ENCODE data around the gene DIDO1.

Gene DIDO1

GRCh38 chr20:62944746-62945145, 18.4 kb upstream of the DIDO1 start:
- Histone ChIP-seq H3K4me1 (ENCODE audit: low read depth, poor library complexity, severe bottlenecking) (peaks cover 12% of the 10 kb centered on the region), H4K20me1 (ENCODE audit: insufficient read depth) (no peaks in the 10 kb centered on the region), H3K27ac (no peak overlapping the region), H2AFZ (ENCODE audit: low read depth) (no peak overlapping the region), H3K27me3 (ENCODE audit: insufficient read depth, low read depth) (no peaks in the 10 kb centered on the region), H3K36me3 (ENCODE audit: insufficient read depth) (peaks cover 10% of the 10 kb centered on the region; the same call in 1 of the 2 replicates), H3K4me3 (IDR thresholded peaks at IDR 0.05; ENCODE audit: insufficient read depth, low read depth, low read length) (no peak overlapping the region), H3K4me2 (no peak overlapping the region), H3K9ac (no peak overlapping the region), H3K79me2 (ENCODE audit: insufficient read depth, low read depth) (peaks cover 16% of the 10 kb centered on the region)
- no peak for TF ChIP-seq CTCF (conservative IDR thresholded peaks at IDR 0.05; ENCODE audit: low read depth, low read length)

DNA sequence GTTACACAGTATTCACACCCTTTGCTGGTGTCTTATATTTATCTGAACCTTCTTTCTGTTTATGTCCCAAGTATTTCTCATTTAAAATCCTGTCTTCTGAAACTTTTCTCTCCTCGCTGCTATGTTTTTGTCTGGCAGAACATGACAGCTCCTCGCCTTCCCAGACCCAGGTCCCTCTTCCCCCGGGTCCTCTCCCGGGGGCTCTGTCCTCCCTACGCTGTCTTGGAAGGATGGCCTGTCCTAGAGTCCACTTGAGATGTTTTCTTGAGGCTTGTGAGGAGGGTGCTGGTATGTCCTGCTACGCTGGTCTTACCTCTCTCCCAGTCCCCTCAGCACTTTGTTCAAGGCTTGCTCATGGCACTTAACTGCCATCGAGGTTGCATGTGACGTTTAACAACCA, 17.9 kb upstream of the DIDO1 start:
- no peak for TF ChIP-seq CTCF (conservative IDR thresholded peaks at IDR 0.05; ENCODE audit: low read depth, low read length)
- peaks cover 18% of the 10 kb centered on the region for H3K4me1 ChIP-seq (ENCODE audit: low read depth, poor library complexity, severe bottlenecking)
- no peaks in the 10 kb centered on the region for H4K20me1 ChIP-seq (ENCODE audit: insufficient read depth)
- H3K27ac ChIP-seq = no peak overlapping the region
- H3K4me2 ChIP-seq = no peak overlapping the region
- H3K27me3 ChIP-seq (ENCODE audit: insufficient read depth, low read depth) = no peaks in the 10 kb centered on the region
- H2AFZ ChIP-seq (ENCODE audit: low read depth) = no peak overlapping the region
- H3K4me3 ChIP-seq (IDR thresholded peaks at IDR 0.05; ENCODE audit: insufficient read depth, low read depth, low read length) = no peak overlapping the region
- peaks cover 21% of the 10 kb centered on the region for H3K79me2 ChIP-seq (ENCODE audit: insufficient read depth, low read depth)
- H3K9ac ChIP-seq = no peak overlapping the region
- peaks cover 10% of the 10 kb centered on the region; the same call in 1 of the 2 replicates for H3K36me3 ChIP-seq (ENCODE audit: insufficient read depth)

GRCh38 chr20:62943396-62943795, 17.1 kb upstream of the DIDO1 start:
- Histone ChIP-seq H2AFZ (ENCODE audit: low read depth) (no peak overlapping the region), H3K27ac (no peak overlapping the region), H3K9ac (no peak overlapping the region), H3K27me3 (ENCODE audit: insufficient read depth, low read depth) (no peaks in the 10 kb centered on the region), H4K20me1 (ENCODE audit: insufficient read depth) (no peaks in the 10 kb centered on the region), H3K4me1 (ENCODE audit: low read depth, poor library complexity, severe bottlenecking) (peaks cover 19% of the 10 kb centered on the region), H3K4me2 (no peak overlapping the region), H3K4me3 (IDR thresholded peaks at IDR 0.05; ENCODE audit: insufficient read depth, low read depth, low read length) (no peak overlapping the region), H3K79me2 (ENCODE audit: insufficient read depth, low read depth) (peaks cover 29% of the 10 kb centered on the region), H3K36me3 (ENCODE audit: insufficient read depth) (peaks cover 10% of the 10 kb centered on the region; the same call in 1 of the 2 replicates)
- no peak for TF ChIP-seq CTCF (conservative IDR thresholded peaks at IDR 0.05; ENCODE audit: low read depth, low read length)

DNA sequence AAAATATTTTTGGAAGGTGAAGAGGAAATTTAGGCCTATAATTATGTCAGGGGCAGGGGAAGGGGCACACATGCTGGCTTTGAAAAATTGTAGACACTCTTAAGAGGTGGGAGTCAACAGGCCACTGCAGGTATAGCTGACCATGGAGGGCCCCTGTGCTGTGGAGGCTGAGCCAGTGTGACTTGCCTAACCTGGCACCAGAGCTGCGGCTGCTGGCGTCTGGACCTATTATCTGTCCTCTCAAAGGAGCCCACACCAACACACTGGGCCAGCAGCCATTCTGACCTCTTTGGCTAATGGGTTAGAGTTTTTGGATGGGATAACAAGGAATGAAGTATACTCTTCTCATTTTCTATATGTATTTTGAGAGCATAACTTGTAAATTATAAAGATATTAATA, 16.2 kb upstream of the DIDO1 start:
- TF ChIP-seq CTCF (conservative IDR thresholded peaks at IDR 0.05; ENCODE audit: low read depth, low read length) = no peak
- H3K27me3 ChIP-seq (ENCODE audit: insufficient read depth, low read depth) = no peaks in the 10 kb centered on the region
- H3K4me1 ChIP-seq (ENCODE audit: low read depth, poor library complexity, severe bottlenecking) = peaks cover 19% of the 10 kb centered on the region
- H3K79me2 ChIP-seq (ENCODE audit: insufficient read depth, low read depth) = peaks cover 32% of the 10 kb centered on the region
- H3K36me3 ChIP-seq (ENCODE audit: insufficient read depth) = peaks cover 10% of the 10 kb centered on the region; the same call in 1 of the 2 replicates
- no peak overlapping the region for H3K4me3 ChIP-seq (IDR thresholded peaks at IDR 0.05; ENCODE audit: insufficient read depth, low read depth, low read length)
- H2AFZ ChIP-seq (ENCODE audit: low read depth) = no peak overlapping the region
- no peak overlapping the region for H3K9ac ChIP-seq
- H4K20me1 ChIP-seq (ENCODE audit: insufficient read depth) = no peaks in the 10 kb centered on the region
- H3K27ac ChIP-seq = no peak overlapping the region
- no peak overlapping the region for H3K4me2 ChIP-seq
